Cardiac atrium fibroblast (primary cell): ENCODE data around the gene PCDHGA7. TPM values are rescaled to one million over a fixed set of nuclear protein-coding genes. Genes with fewer than 3 reads are reported as not detected.

ENCODE experiments used
- total RNA-seq: library from RNA; depleted of rRNA; stranded (reverse); fragments of >200 nt; gene quantifications from 2 replicates; pipeline ENCODE4 v1.2.3, GENCODE V29; 2015

The PCDHGA7 gene
- 3.6 and 5.8 TPM in 2 replicates for total RNA-seq

GRCh38 chr5:141382469-141383294, at the start of gene PCDHGA7:
TSS of gene PCDHGA7 (plus strand) at chr5:141382742. CDS start at chr5:141382900, 158 bp downstream.

GRCh38 chr5:141338538-141339306, 43.8 kb upstream of the PCDHGA7 start, which contains the start of gene PCDHGA2:
TSS of gene PCDHGA2 (plus strand) at chr5:141338760.

GRCh38 chr5:141343242-141343952, 39.1 kb upstream of the PCDHGA7 start, which contains the start of gene PCDHGA3:
TSS of gene PCDHGA3 (plus strand) at chr5:141343829. CDS start at chr5:141344034, 205 bp downstream.

GRCh38 chr5:141349917-141350619, 32.5 kb upstream of the PCDHGA7 start, which contains the start of gene PCDHGB1:
TSS of gene PCDHGB1 (plus strand) at chr5:141350099. CDS start at chr5:141350261, 162 bp downstream.

GRCh38 chr5:141354900-141355469, 27.6 kb upstream of the PCDHGA7 start, which contains the start of gene PCDHGA4:
TSS of gene PCDHGA4 (plus strand) at chr5:141355021. CDS start at chr5:141355108, 87 bp downstream.

GRCh38 chr5:141359790-141360426, 22.6 kb upstream of the PCDHGA7 start, which contains the start of gene PCDHGB2:
TSS of gene PCDHGB2 (plus strand) at chr5:141359994. CDS start at chr5:141360136, 142 bp downstream.

GRCh38 chr5:141363952-141364660, 18.4 kb upstream of the PCDHGA7 start, which contains the start of gene PCDHGA5:
TSS of gene PCDHGA5 (plus strand) at chr5:141364162. CDS start at chr5:141364331, 169 bp downstream.

GRCh38 chr5:141369994-141370848, 12.3 kb upstream of the PCDHGA7 start, which contains the start of gene PCDHGB3:
TSS of gene PCDHGB3 (plus strand) at chr5:141370242. CDS start at chr5:141370395, 153 bp downstream.

GRCh38 chr5:141373673-141374317, 8.7 kb upstream of the PCDHGA7 start, which contains the start of gene PCDHGA6:
TSS of gene PCDHGA6 (plus strand) at chr5:141373891. CDS start at chr5:141374084, 193 bp downstream.

GRCh38 chr5:141387557-141388311, 5.2 kb downstream of the PCDHGA7 start, which contains the start of gene PCDHGB4:
TSS of gene PCDHGB4 (plus strand) at chr5:141387698. CDS start at chr5:141387885, 187 bp downstream.

GRCh38 chr5:141392429-141393198, 10.1 kb downstream of the PCDHGA7 start, which contains the start of gene PCDHGA8:
TSS of gene PCDHGA8 (plus strand) at chr5:141392633. CDS start at chr5:141392814, 181 bp downstream.

GRCh38 chr5:141397756-141398551, 15.4 kb downstream of the PCDHGA7 start, which contains the start of gene PCDHGB5:
TSS of gene PCDHGB5 (plus strand) at chr5:141397947. CDS start at chr5:141398128, 181 bp downstream.

GRCh38 chr5:141402553-141403243, 20.2 kb downstream of the PCDHGA7 start, which contains the start of gene PCDHGA9:
TSS of gene PCDHGA9 (plus strand) at chr5:141402778. CDS start at chr5:141402953, 175 bp downstream.

GRCh38 chr5:141407790-141408505, 25.4 kb downstream of the PCDHGA7 start, which contains the start of gene PCDHGB6:
TSS of gene PCDHGB6 (plus strand) at chr5:141408021. CDS start at chr5:141408203, 182 bp downstream.

